Activated CD4-positive, alpha-beta memory T cell treated with anti-CD3 and anti-CD28 coated beads for 36 hours (primary cell): Measurements from ENCODE around the gene ZKSCAN2. TPM values are rescaled to one million over a fixed set of nuclear protein-coding genes. Genes with fewer than 3 reads are reported as not detected.

Source experiments
- CTCF ChIA-PET: fragments of 350-600 bp; sonication (Branson Sonifier 250); formaldehyde crosslinking; loops from one replicate; lab custom pipeline; 2021; ENCODE audit warnings: antibody characterized with exemption, inconsistent platforms; lab: Charles Lee
- POLR2A ChIA-PET: fragments of 350-600 bp; sonication (Branson Sonifier 250); formaldehyde crosslinking; loops from one replicate; lab custom pipeline; 2021; ENCODE audit warnings: antibody characterized with exemption; lab: Charles Lee
- DNase-seq: peaks from one replicate; pipeline ENCODE4 v3.0.0-alpha.2; 2020
- H3K27ac Mint-ChIP-seq: one replicate; pipeline ENCODE4 v1.8.0; 2021; ENCODE audit warnings: mixed read lengths
- H3K27me3 Mint-ChIP-seq: one replicate; pipeline ENCODE4 v1.8.0; 2021; ENCODE audit warnings: mixed read lengths
- H3K36me3 Mint-ChIP-seq: one replicate; pipeline ENCODE4 v1.8.0; 2021; ENCODE audit warnings: mixed read lengths
- H3K4me1 Mint-ChIP-seq: one replicate; pipeline ENCODE4 v1.8.0; 2021; ENCODE audit warnings: low read depth, mixed read lengths
- H3K4me3 Mint-ChIP-seq: one replicate; pipeline ENCODE4 v1.8.0; 2021; ENCODE audit warnings: mild to moderate bottlenecking, mixed read lengths
- H3K9me3 Mint-ChIP-seq: one replicate; pipeline ENCODE4 v1.8.0; 2021; ENCODE audit warnings: mixed read lengths
- intact Hi-C: fragments of 100-400 bp; cut with micrococcal nuclease; formaldehyde crosslinking; loops from one replicate; pipeline ENCODE4 v1.15.1; 2023
- total RNA-seq, 2 experiments: library from RNA; stranded (reverse); gene quantifications; one replicate each; pipeline ENCODE4 v1.2.3, GENCODE V29; 2021

Gene ZKSCAN2
- total RNA-seq, 2 experiments from 2014 or later = 4.6 to 5.1 TPM

GRCh38 chr16:25219070-25219737 is 38.4 kb downstream of the ZKSCAN2 start:
- DNase-seq = no peak
- intact Hi-C loops = no loop called here
- Mint-ChIP-seq H3K36me3 (no peaks in the 10 kb centered on the region), H3K4me1 (no peaks in the 10 kb centered on the region), H3K9me3 (no peaks in the 10 kb centered on the region), H3K27me3 (no peaks in the 10 kb centered on the region), H3K4me3 (no peak overlapping the region), H3K27ac (no peak overlapping the region)
- CTCF ChIA-PET = interaction anchor here (1.4 kb wide), 1 partner anchor 8 kb away, joined by 4 read pairs; no protein-coding TSS in a partner anchor
- POLR2A ChIA-PET = no interaction called here

GRCh38 chr16:25217921-25218320 is 39.7 kb downstream of the ZKSCAN2 start:
- no peaks in the 10 kb centered on the region for H3K4me1 Mint-ChIP-seq
- H3K27me3 Mint-ChIP-seq = no peaks in the 10 kb centered on the region
- intact Hi-C loops = no loop called here
- no peak for DNase-seq
- H3K36me3 Mint-ChIP-seq = no peaks in the 10 kb centered on the region
- no peak overlapping the region for H3K4me3 Mint-ChIP-seq
- ChIA-PET POLR2A (no interaction called here), CTCF (interaction anchor here (1.4 to 1.7 kb wide), 2 partner anchors 9 to 16 kb away, joined by 4 to 6 read pairs; no protein-coding TSS in a partner anchor)
- no peak overlapping the region for H3K27ac Mint-ChIP-seq
- H3K9me3 Mint-ChIP-seq = no peaks in the 10 kb centered on the region

GRCh38 chr16:25217112-25217511 is 40.5 kb downstream of the ZKSCAN2 start:
- no peaks in the 10 kb centered on the region for H3K4me1 Mint-ChIP-seq
- no peaks in the 10 kb centered on the region for H3K9me3 Mint-ChIP-seq
- POLR2A ChIA-PET = no interaction called here
- H3K36me3 Mint-ChIP-seq = no peaks in the 10 kb centered on the region
- intact Hi-C loops = no loop called here
- CTCF ChIA-PET = interaction anchor here (1.7 to 3.0 kb wide), 2 partner anchors 8 to 16 kb away, joined by 6 to 15 read pairs; no protein-coding TSS in a partner anchor
- no peak overlapping the region for H3K27ac Mint-ChIP-seq
- H3K4me3 Mint-ChIP-seq = no peak overlapping the region
- no peak for DNase-seq
- H3K27me3 Mint-ChIP-seq = no peaks in the 10 kb centered on the region

GRCh38 chr16:25213709-25214397 is 43.8 kb downstream of the ZKSCAN2 start:
- H3K27ac Mint-ChIP-seq = no peak overlapping the region
- ChIA-PET CTCF (interaction anchor here (0.6 to 3.0 kb wide), 2 partner anchors 11 to 20 kb away, joined by 3 to 15 read pairs; no protein-coding TSS in a partner anchor), POLR2A (no interaction called here)
- no peak overlapping the region for H3K4me3 Mint-ChIP-seq
- H3K36me3 Mint-ChIP-seq = no peaks in the 10 kb centered on the region
- H3K4me1 Mint-ChIP-seq = peaks cover 3% of the 10 kb centered on the region
- H3K27me3 Mint-ChIP-seq = no peaks in the 10 kb centered on the region
- no peak for DNase-seq
- H3K9me3 Mint-ChIP-seq = no peaks in the 10 kb centered on the region
- intact Hi-C loops = no loop called here

GRCh38 chr16:25212636-25213035 is 45.0 kb downstream of the ZKSCAN2 start:
- Mint-ChIP-seq H3K27ac (no peak overlapping the region), H3K9me3 (no peaks in the 10 kb centered on the region), H3K36me3 (no peaks in the 10 kb centered on the region), H3K27me3 (no peaks in the 10 kb centered on the region), H3K4me1 (peaks cover 3% of the 10 kb centered on the region), H3K4me3 (no peak overlapping the region)
- no peak for DNase-seq
- intact Hi-C loops = no loop called here
- ChIA-PET CTCF (interaction anchor here (1.4 kb wide), 1 partner anchor 13 kb away, joined by 6 read pairs; no protein-coding TSS in a partner anchor), POLR2A (no interaction called here)

DNA sequence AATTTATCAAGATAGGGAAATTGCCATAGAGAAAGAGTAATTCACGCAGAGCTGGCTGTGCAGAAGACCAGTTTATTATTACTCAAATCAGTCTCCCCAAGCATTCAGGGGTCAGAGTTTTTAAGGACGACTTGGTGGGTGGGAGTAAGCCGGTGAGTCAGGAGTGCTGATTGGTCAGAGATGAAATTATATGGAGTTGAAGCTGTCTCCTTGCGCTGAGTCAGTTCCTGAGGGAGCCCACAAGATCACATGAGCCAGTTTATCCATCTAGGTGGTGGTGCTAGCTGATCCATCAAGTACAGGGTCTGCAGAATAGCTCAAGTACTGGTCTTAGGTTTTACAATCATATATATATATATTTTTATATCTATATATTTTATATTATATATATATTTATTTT is 46.9 kb downstream of the ZKSCAN2 start:
- Mint-ChIP-seq H3K36me3 (no peaks in the 10 kb centered on the region), H3K9me3 (no peaks in the 10 kb centered on the region), H3K27me3 (no peaks in the 10 kb centered on the region), H3K27ac (no peak overlapping the region), H3K4me1 (peaks cover 3% of the 10 kb centered on the region), H3K4me3 (no peak overlapping the region)
- ChIA-PET POLR2A (no interaction called here), CTCF (interaction anchor here (2.1 kb wide), 1 partner anchor 14 kb away, joined by 20 read pairs; no protein-coding TSS in a partner anchor)
- intact Hi-C loops = no loop called here
- DNase-seq = peak; percentile 23

GRCh38 chr16:25199457-25199856 is 58.2 kb downstream of the ZKSCAN2 start:
- H3K9me3 Mint-ChIP-seq = no peaks in the 10 kb centered on the region
- H3K4me3 Mint-ChIP-seq = no peak overlapping the region
- ChIA-PET POLR2A (no interaction called here), CTCF (no interaction called here)
- DNase-seq = no peak
- no peak overlapping the region for H3K27ac Mint-ChIP-seq
- intact Hi-C loops = no loop called here
- no peaks in the 10 kb centered on the region for H3K36me3 Mint-ChIP-seq
- no peaks in the 10 kb centered on the region for H3K4me1 Mint-ChIP-seq
- peaks cover 1% of the 10 kb centered on the region for H3K27me3 Mint-ChIP-seq

- no peak overlapping the region for H3K27ac Mint-ChIP-seq
- ChIA-PET POLR2A (no interaction called here), CTCF (interaction anchor here (1.3 kb wide), 1 partner anchor 28 kb away, joined by 3 read pairs; no protein-coding TSS in a partner anchor)
- DNase-seq = no peak
- peaks cover 1% of the 10 kb centered on the region for H3K27me3 Mint-ChIP-seq
- no peaks in the 10 kb centered on the region for H3K9me3 Mint-ChIP-seq
- H3K36me3 Mint-ChIP-seq = no peaks in the 10 kb centered on the region
- no peak overlapping the region for H3K4me3 Mint-ChIP-seq
- intact Hi-C loops = no loop called here
- no peaks in the 10 kb centered on the region for H3K4me1 Mint-ChIP-seq
These were observed 59.6 kb downstream of the ZKSCAN2 start for GRCh38 chr16:25198021-25198420.

DNA sequence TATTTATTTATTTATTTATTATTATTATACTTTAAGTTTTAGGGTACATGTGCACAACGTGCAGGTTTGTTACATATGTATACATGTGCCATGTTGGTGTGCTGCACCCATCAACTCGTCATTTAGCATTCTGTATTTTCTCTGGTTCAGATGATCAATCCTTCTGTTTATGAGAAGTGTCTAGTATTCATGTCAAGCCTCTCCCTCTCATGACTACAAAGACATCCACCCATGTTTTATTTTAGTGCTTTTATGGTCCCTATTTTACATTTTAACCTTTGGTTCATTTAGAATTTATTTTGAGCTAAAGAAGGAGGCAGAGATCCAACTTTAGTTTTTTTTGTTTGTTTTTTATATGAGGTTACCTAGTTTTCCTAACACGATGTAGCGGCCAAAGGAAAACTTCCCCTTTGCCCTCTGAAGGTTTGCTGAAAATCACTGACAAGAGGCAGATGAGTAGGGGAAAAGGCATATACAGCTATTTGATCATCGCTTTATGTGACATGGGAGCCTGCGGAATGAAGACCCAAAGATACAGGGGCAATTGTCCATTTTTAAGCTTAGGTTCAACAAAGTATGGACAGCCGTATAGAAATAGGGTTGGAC is 63.3 kb downstream of the ZKSCAN2 start:
- intact Hi-C loops = no loop called here
- POLR2A ChIA-PET = no interaction called here
- no peaks in the 10 kb centered on the region for H3K27me3 Mint-ChIP-seq
- no peak for DNase-seq
- CTCF ChIA-PET = no interaction called here
- no peaks in the 10 kb centered on the region for H3K36me3 Mint-ChIP-seq
- H3K27ac Mint-ChIP-seq = no peak overlapping the region
- no peak overlapping the region for H3K4me3 Mint-ChIP-seq
- H3K9me3 Mint-ChIP-seq = no peaks in the 10 kb centered on the region
- no peaks in the 10 kb centered on the region for H3K4me1 Mint-ChIP-seq

- no peaks in the 10 kb centered on the region for H3K27me3 Mint-ChIP-seq
- H3K9me3 Mint-ChIP-seq = no peaks in the 10 kb centered on the region
- H3K27ac Mint-ChIP-seq = no peak overlapping the region
- H3K4me1 Mint-ChIP-seq = no peaks in the 10 kb centered on the region
- no peak for DNase-seq
- intact Hi-C loops = no loop called here
- POLR2A ChIA-PET = no interaction called here
- H3K36me3 Mint-ChIP-seq = no peaks in the 10 kb centered on the region
- H3K4me3 Mint-ChIP-seq = no peak overlapping the region
- CTCF ChIA-PET = no interaction called here
These were observed 65.5 kb downstream of the ZKSCAN2 start for GRCh38 chr16:25192096-25192495.

- Mint-ChIP-seq H3K27ac (no peak overlapping the region), H3K9me3 (no peaks in the 10 kb centered on the region), H3K36me3 (no peaks in the 10 kb centered on the region), H3K27me3 (no peaks in the 10 kb centered on the region), H3K4me1 (no peaks in the 10 kb centered on the region), H3K4me3 (no peak overlapping the region)
- no peak for DNase-seq
- POLR2A ChIA-PET = no interaction called here
- CTCF ChIA-PET = no interaction called here
- intact Hi-C loops = no loop called here
These were observed 68.3 kb downstream of the ZKSCAN2 start for GRCh38 chr16:25189305-25189704.

DNA sequence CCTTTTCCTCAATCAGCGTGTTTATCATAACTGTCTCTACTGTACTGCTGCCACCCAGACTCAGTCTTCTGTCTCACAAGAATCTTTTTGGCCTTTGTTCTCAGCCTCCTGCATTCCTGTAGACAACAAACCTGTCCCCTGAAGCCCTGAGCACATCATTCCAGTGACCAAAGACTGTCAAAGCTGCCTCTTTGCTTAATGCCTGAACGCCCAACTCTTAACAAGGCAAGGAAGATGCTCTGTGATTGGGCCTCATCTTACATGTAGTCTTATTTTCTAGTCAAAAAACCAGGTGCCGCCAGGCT is 70.2 kb downstream of the ZKSCAN2 start:
- CTCF ChIA-PET = no interaction called here
- no peak overlapping the region for H3K27ac Mint-ChIP-seq
- intact Hi-C loops = no loop called here

More for the DNA sequence above, 70.2 kb downstream of the ZKSCAN2 start:
- Mint-ChIP-seq H3K27me3 (no peaks in the 10 kb centered on the region), H3K4me1 (no peaks in the 10 kb centered on the region), H3K4me3 (no peak overlapping the region), H3K9me3 (no peaks in the 10 kb centered on the region), H3K36me3 (no peaks in the 10 kb centered on the region)
- no peak for DNase-seq
- POLR2A ChIA-PET = no interaction called here
